KBM-7 (cell line): ENCODE measurements around the gene PRKAG2.

Experiments
- DNase-seq: peaks from one replicate; pipeline ENCODE4 v3.0.0-alpha.2; 2015
- in situ Hi-C: fragments of 300-500 bp; cut with MboI; formaldehyde crosslinking; loops from 2 replicates; pipeline ENCODE4 v1.14.3; 2020; ENCODE audit warnings: low sequenced_read_pairs, low pct_unique_long_range_greater_than_20kb, mixed read lengths

PRKAG2 gene

GRCh38 chr7:151730591-151730990 is 146.3 kb downstream of the PRKAG2 start:
- no peak for DNase-seq
- in situ Hi-C loops: no loop called here

- in situ Hi-C loops: no loop called here
- no peak for DNase-seq
Observed at GRCh38 chr7:151729521-151729921, 147.4 kb downstream of the PRKAG2 start.

- in situ Hi-C loops: no loop called here
- no peak for DNase-seq
Observed at GRCh38 chr7:151728746-151729145, 148.2 kb downstream of the PRKAG2 start.

DNA sequence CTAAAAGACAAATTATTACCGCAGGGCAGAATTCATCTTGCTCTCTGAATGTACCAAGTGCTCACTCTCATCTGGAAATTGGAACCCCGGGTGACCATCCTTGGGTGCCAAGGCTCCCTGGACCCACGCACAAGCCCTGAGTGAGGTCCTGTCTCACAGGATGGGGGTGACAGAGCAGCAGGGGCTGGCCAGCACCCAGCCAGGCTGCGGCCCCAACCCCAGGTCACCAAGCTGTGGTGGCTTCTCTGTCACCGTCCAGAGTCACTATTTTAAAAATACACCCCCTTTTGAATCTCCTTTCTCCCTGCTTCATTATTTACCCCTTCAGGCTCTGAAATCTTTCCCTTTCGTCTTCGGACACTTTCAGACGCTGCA is 148.6 kb downstream of the PRKAG2 start:
- DNase-seq: no peak
- in situ Hi-C loops: no loop called here

DNA sequence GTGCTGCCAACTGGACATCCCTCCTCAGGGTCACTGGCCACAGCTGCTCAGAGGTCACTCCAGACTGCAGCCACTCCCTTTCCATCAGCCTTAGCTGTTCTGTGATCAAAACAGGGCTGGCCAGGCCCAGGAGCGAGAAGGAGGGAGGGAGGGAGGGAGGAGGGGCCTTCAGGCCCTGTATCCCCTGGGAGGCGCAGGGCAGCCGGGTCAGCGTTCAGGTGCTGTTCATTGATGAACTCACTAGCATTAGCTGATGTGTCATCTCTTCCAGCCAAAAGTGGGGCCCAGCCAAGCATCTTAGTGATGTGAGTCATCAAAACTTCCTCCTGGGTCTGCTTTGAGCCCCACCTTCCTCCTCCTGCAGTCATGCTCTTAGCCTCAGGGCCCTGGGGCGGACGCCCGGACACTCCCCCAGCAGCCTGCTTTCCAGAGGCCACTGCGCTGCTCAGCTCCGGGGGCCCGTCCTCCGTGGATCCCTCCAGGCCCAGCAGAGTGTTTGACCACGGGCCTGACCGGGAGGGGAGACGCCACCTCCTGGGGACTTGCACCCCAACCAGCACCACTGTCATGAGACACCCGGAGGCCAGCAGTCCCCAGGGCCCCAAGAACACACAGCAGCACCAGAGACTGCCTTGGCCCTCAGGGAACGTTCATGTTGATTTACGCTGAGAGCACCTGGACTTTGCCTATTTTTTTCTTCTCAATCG is 149.2 kb downstream of the PRKAG2 start:
- in situ Hi-C loops: no loop called here
- peak; percentile 40 for DNase-seq

GRCh38 chr7:151726652-151727578 is 150.0 kb downstream of the PRKAG2 start:
- no peak for DNase-seq
- in situ Hi-C loops: no loop called here

- in situ Hi-C loops: no loop called here
- no peak for DNase-seq
Observed at GRCh38 chr7:151725844-151726651, 150.9 kb downstream of the PRKAG2 start.

GRCh38 chr7:151724920-151725584 is 151.9 kb downstream of the PRKAG2 start:
- in situ Hi-C loops: no loop called here
- DNase-seq: no peak

DNA sequence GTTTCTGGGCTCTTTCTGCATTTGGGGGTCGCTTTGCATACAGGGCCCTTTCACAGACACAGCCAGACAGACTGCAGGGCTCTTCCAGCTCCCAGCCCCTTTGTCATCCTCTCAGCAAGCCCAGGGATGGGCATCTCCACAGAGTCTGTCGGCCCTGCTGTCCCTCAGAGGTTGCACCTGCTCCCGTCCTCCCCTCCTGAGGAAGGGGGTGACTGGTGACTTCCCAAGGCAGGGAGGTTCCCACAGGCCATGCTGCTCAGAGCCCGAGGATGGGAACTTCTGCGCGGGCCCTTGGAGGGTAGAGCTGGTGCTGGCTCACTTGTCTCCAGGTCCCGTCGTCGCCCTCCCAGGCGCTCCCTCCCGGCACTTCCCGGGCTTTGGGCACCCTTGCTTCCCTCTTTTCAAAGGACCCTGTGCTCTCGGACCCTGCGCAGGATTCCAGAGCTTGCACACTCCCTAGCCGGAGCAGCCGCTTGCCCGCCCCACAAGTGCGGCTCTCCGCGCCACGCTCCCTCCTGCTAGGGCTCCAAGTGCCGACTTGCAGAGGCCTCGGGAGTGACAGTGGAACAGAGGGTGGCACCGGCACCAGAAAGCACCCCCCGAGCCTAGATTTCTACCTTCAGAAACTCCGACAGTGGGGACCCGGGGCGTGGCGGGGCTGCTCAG is 152.5 kb downstream of the PRKAG2 start:
- in situ Hi-C loops: no loop called here
- DNase-seq: no peak

GRCh38 chr7:151723321-151723720 is 153.6 kb downstream of the PRKAG2 start:
- no peak for DNase-seq
- in situ Hi-C loops: no loop called here

DNA sequence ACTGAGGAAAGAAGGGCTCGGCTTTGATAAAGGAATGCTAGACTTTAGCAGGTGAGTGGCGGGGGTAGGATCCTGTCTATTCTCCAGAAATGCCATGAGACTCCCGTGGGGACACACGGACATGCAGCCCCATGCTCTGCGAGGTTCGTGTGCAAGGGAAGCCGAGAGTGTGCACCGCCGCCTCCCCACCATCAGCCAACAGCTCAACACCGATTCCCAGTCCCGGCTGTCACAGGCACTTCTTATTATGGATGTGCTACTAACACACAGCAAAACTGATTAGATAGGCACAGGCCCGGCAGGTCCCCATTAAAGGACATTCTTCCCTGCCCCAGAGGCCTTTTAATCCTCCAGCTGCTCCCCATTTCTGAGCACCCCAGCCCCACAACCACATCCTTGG is 154.4 kb downstream of the PRKAG2 start:
- in situ Hi-C loops: no loop called here
- DNase-seq: no peak

DNA sequence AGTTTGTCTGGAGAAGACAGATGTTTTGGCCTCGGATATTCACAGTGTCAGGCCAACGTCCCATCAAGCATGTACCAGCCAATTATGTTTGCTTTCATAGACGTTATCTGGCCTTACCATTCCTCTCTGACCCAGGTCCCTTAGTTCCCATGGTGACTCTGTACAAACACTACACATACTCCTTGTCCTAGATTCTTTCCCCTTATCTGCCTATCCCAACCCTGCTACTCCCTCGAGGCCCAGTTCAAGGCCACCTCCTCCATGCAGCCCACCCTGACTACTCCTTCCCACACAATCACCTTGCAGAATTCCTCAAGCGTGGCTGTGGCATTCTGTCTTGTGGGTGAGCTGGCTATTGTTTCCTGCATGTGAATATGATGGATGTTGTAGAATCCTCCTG is 155.2 kb downstream of the PRKAG2 start:
- DNase-seq: no peak
- in situ Hi-C loops: no loop called here

- no peak for DNase-seq
- in situ Hi-C loops: no loop called here
Observed at GRCh38 chr7:151721236-151721635, 155.7 kb downstream of the PRKAG2 start.

GRCh38 chr7:151720280-151720679 is 156.6 kb downstream of the PRKAG2 start:
- no peak for DNase-seq
- in situ Hi-C loops: no loop called here

GRCh38 chr7:151719897-151720242 is 157.0 kb downstream of the PRKAG2 start:
- in situ Hi-C loops: no loop called here
- no peak for DNase-seq

DNA sequence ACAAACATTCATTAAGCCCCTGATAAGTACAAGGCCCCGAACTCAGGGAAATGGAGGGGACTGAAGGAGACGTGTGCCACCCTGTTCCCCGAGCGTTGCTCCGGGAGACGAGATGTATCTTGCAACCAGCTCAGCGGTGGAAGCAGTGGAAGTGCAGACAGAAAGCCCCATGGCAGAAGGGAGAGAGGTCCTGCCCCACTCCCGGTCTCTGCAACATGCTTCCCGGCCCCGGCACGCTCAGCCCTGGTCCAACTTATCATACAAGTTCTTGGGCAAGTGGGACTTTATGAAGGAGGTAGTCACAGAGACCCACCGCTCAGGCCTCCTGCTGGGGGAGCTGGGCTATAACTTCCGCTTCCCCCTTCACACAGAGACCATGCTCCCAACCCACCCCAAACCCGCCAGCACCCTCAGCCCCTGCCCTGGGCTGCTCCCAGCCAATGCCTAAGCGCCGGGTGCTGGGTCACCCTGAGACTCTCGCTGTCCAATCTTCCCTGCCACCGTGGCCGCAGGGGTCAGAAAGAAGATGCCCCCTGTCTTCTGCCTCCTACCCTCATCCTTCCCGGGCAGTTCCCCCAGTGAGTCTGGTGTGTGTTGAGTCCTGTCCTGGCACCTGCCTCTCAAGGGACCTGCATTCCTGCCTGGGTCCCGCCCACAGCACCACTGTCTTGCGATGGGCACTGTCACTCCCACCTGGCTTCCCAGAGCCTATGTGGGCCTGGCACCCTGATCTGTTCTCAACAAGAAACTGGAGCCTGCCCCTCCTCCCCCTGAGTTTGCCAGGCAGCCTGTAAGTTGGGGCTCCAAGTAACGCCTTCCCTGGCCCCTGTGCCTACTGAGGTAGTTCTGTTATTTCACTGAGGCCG is 157.7 kb downstream of the PRKAG2 start:
- no peak for DNase-seq
- in situ Hi-C loops: no loop called here

GRCh38 chr7:151717918-151718317 is 159.0 kb downstream of the PRKAG2 start:
- in situ Hi-C loops: no loop called here
- no peak for DNase-seq

- DNase-seq: no peak
- in situ Hi-C loops: no loop called here
Observed at GRCh38 chr7:151717415-151717814, 159.5 kb downstream of the PRKAG2 start.
